ENCODE data around the gene MYLK. TPM values are rescaled to one million over a fixed set of nuclear protein-coding genes. Genes with fewer than 3 reads are reported as not detected.

MYLK gene
- total RNA-seq, 2 donors from 2014 or later, result 4.7 to 6.6 TPM

- Histone ChIP-seq H3K27me3 (ENCODE audit: control insufficient read depth, insufficient read depth, low read length, poor library complexity, severe bottlenecking) (no peaks in the 10 kb centered on the region), H3K4me1 (ENCODE audit: control insufficient read depth, insufficient read depth, low read length) (peaks cover 17% of the 10 kb centered on the region), H3K4me3 (ENCODE audit: low read length) (no peak overlapping the region), H3K27ac (ENCODE audit: low read depth, low read length) (no peak overlapping the region), H3K36me3 (ENCODE audit: control insufficient read depth, insufficient read depth, low read length) (no peaks in the 10 kb centered on the region), H3K9me3 (ENCODE audit: control insufficient read depth, low read length) (no peaks in the 10 kb centered on the region), H3K9ac (ENCODE audit: extremely low read depth, low read length, poor library complexity, severe bottlenecking) (no peak overlapping the region)
- Mint-ChIP-seq H3K9me3 (no peaks in the 10 kb centered on the region), H3K27me3 (ENCODE audit: insufficient read depth) (no peaks in the 10 kb centered on the region), H3K27ac (no peak overlapping the region), H3K4me3 (no peak overlapping the region), H3K36me3 (ENCODE audit: low read depth) (no peaks in the 10 kb centered on the region), H3K4me1 (peaks cover 25% of the 10 kb centered on the region)
- WGBS, 2 experiments (ENCODE audit: insufficient coverage in 1 of 2, insufficient read length in 1 of 2), result 83 to 91% methylated on average over 2 to 4 of the region's 4 CpGs
- no peak for TF ChIP-seq CTCF (conservative IDR thresholded peaks at IDR 0.05)
- DNase-seq, result no peak
Measured at GRCh38 chr3:123716411-123716810, 167.7 kb downstream of the MYLK start.

- Histone ChIP-seq H3K27me3 (ENCODE audit: control insufficient read depth, insufficient read depth, low read length, poor library complexity, severe bottlenecking) (no peaks in the 10 kb centered on the region), H3K9me3 (ENCODE audit: control insufficient read depth, low read length) (no peaks in the 10 kb centered on the region), H3K36me3 (ENCODE audit: control insufficient read depth, insufficient read depth, low read length) (no peaks in the 10 kb centered on the region), H3K4me3 (ENCODE audit: low read length) (no peak overlapping the region), H3K9ac (ENCODE audit: extremely low read depth, low read length, poor library complexity, severe bottlenecking) (no peak overlapping the region), H3K4me1 (ENCODE audit: control insufficient read depth, insufficient read depth, low read length) (peaks cover 6% of the 10 kb centered on the region), H3K27ac (ENCODE audit: low read depth, low read length) (no peak overlapping the region)
- Mint-ChIP-seq H3K27ac (no peak overlapping the region), H3K4me3 (no peak overlapping the region), H3K36me3 (ENCODE audit: low read depth) (no peaks in the 10 kb centered on the region), H3K27me3 (ENCODE audit: insufficient read depth) (no peaks in the 10 kb centered on the region), H3K9me3 (no peaks in the 10 kb centered on the region), H3K4me1 (peaks cover 5% of the 10 kb centered on the region)
- DNase-seq, result no peak
- no peak for TF ChIP-seq CTCF (conservative IDR thresholded peaks at IDR 0.05)
- WGBS, 2 experiments (ENCODE audit: insufficient coverage in 1 of 2, insufficient read length in 1 of 2), result 93 to 97% methylated on average over 7 to 8 of the region's 8 CpGs
Measured at GRCh38 chr3:123713211-123713610, 170.9 kb downstream of the MYLK start.

GRCh38 chr3:123712077-123712860 is 171.9 kb downstream of the MYLK start:
- Mint-ChIP-seq H3K4me3 (no peak overlapping the region), H3K9me3 (no peaks in the 10 kb centered on the region), H3K36me3 (ENCODE audit: low read depth) (no peaks in the 10 kb centered on the region), H3K4me1 (peaks cover 5% of the 10 kb centered on the region), H3K27ac (peak overlapping the region; percentile 27), H3K27me3 (ENCODE audit: insufficient read depth) (no peaks in the 10 kb centered on the region)
- Histone ChIP-seq H3K9me3 (ENCODE audit: control insufficient read depth, low read length) (no peaks in the 10 kb centered on the region), H3K36me3 (ENCODE audit: control insufficient read depth, insufficient read depth, low read length) (no peaks in the 10 kb centered on the region), H3K27ac (ENCODE audit: low read depth, low read length) (no peak overlapping the region), H3K9ac (ENCODE audit: extremely low read depth, low read length, poor library complexity, severe bottlenecking) (no peak overlapping the region), H3K4me1 (ENCODE audit: control insufficient read depth, insufficient read depth, low read length) (peaks cover 6% of the 10 kb centered on the region), H3K4me3 (ENCODE audit: low read length) (no peak overlapping the region), H3K27me3 (ENCODE audit: control insufficient read depth, insufficient read depth, low read length, poor library complexity, severe bottlenecking) (no peaks in the 10 kb centered on the region)
- no peak for DNase-seq
- no peak for TF ChIP-seq CTCF (conservative IDR thresholded peaks at IDR 0.05)
- 37 to 82% methylated on average over 5 to 14 of the region's 14 CpGs for WGBS, 2 experiments (ENCODE audit: insufficient coverage in 1 of 2, insufficient read length in 1 of 2)

All from endodermal cell (in vitro differentiated cells).